IPS-18c (cell line): ENCODE data around the gene GPR132.

Source experiments
- H3K4me3 ChIP-seq: 2 replicates; pipeline ENCODE4 v1.7.0; 2013; ENCODE audit warnings: low read depth, mild to moderate bottlenecking, low read length, moderate library complexity; ENCODE audit not compliant: insufficient read depth
- H3K9me3 ChIP-seq: one replicate; pipeline ENCODE4 v1.6.1; 2013; ENCODE audit warnings: mild to moderate bottlenecking, low read length, moderate library complexity; ENCODE audit not compliant: control insufficient read depth, insufficient read depth

The GPR132 gene

GRCh38 chr14:105020815-105021655 lies 44.2 kb downstream of the GPR132 start, which contains the start of gene CDCA4:
TSS of gene CDCA4 (minus strand) at chr14:105021083. CDS start at chr14:105011929, 9,154 bp downstream.
- H3K4me3 ChIP-seq, result peak within 1 kb of the TSS; percentile 93
- no peaks in the 10 kb centered on the region for H3K9me3 ChIP-seq

GRCh38 chr14:105019861-105020814 lies 45.1 kb downstream of the GPR132 start:
- Histone ChIP-seq H3K9me3 (no peaks in the 10 kb centered on the region), H3K4me3 (peak overlapping the region; percentile 93)

GRCh38 chr14:105018414-105018813 lies 46.8 kb downstream of the GPR132 start:
- no peaks in the 10 kb centered on the region for H3K9me3 ChIP-seq
- H3K4me3 ChIP-seq, result no peak overlapping the region

GRCh38 chr14:105015905-105016304 lies 49.3 kb downstream of the GPR132 start:
- Histone ChIP-seq H3K9me3 (no peaks in the 10 kb centered on the region), H3K4me3 (no peak overlapping the region)

- Histone ChIP-seq H3K9me3 (no peaks in the 10 kb centered on the region), H3K4me3 (no peak overlapping the region)
These were observed 50.0 kb downstream of the GPR132 start for GRCh38 chr14:105015242-105015641.

DNA sequence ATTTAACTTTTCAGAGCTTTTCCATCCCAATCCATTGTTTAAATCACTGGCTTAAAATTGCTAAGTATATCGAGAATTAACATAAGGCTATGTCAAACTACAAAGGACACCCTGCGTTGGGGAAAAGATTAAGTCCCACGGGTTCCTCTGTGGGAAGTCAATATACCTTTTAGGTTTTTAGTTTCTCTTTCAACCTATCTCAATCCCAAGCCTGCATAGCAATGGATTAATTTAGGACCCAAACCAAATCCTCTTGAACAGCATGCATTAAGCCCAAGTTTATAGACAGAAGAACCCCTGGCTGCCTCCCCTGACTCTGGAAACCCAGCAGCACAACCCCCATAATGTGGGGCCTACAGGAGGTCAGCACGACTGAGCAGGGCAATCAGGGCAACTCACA lies 50.6 kb downstream of the GPR132 start:
- H3K4me3 ChIP-seq, result no peak overlapping the region
- H3K9me3 ChIP-seq, result no peaks in the 10 kb centered on the region

GRCh38 chr14:105014032-105014431 lies 51.2 kb downstream of the GPR132 start:
- Histone ChIP-seq H3K4me3 (no peak overlapping the region), H3K9me3 (no peaks in the 10 kb centered on the region)

- H3K9me3 ChIP-seq, result no peaks in the 10 kb centered on the region
- no peak overlapping the region for H3K4me3 ChIP-seq
These were observed 52.0 kb downstream of the GPR132 start for GRCh38 chr14:105013150-105013785.

GRCh38 chr14:105012171-105012985 lies 52.9 kb downstream of the GPR132 start:
- H3K9me3 ChIP-seq, result no peaks in the 10 kb centered on the region
- H3K4me3 ChIP-seq, result no peak overlapping the region

- Histone ChIP-seq H3K4me3 (no peak overlapping the region), H3K9me3 (no peaks in the 10 kb centered on the region)
These were observed 53.8 kb downstream of the GPR132 start for GRCh38 chr14:105011312-105011990.

- H3K9me3 ChIP-seq, result no peaks in the 10 kb centered on the region
- H3K4me3 ChIP-seq, result no peak overlapping the region
These were observed 54.3 kb downstream of the GPR132 start for GRCh38 chr14:105010891-105011291.

DNA sequence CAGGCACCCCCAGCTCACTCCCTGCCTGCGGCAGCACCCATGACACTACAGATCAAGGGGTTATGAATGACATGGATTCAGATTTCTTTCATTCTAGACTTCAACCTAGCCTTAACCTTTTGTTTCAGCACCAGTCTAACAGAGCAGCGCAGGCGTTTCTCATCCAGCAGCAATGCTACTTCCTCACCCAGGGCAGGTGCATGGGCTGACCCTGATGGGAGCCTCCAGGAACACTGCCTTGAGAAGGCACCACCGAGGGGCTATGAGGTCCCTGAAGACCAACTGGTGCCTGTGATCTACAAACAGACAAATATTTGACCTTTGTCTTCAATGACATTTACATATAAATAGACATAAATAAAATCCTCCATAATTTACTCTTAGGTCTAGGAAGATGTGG lies 55.1 kb downstream of the GPR132 start:
- Histone ChIP-seq H3K4me3 (no peak overlapping the region), H3K9me3 (no peaks in the 10 kb centered on the region)

DNA sequence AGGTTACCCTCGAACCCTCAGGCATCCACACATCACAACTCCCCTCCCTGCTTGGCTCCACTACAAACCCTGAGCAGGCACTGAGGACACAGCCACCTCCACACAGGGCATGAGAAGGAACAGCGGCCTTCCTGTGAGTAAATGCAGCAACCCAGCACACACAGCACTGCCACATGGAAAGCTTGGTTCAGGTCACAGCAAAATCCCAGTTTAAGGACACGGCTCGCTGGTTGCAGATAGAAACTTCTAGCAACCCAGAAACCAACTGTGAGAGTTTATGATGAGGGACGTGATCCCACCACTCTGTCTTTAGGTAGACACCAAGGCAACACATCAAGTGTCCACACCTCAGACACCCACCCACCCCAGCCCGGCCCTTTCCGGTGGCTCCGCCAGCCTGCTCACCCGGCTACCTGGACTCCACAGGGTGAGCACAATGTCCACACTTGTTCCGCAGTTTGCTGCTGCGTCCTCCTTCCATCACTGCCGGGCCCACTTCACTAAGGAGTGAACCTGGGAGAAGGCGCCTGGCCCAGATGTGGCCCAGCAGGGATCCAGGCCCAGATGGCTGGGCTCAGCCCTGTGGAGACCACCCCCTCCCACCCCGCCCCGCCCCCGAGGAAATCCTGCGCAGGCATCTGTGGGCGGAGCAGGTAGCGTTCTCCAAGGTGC lies 57.5 kb downstream of the GPR132 start:
- Histone ChIP-seq H3K9me3 (no peaks in the 10 kb centered on the region), H3K4me3 (no peak overlapping the region)

GRCh38 chr14:105006831-105007592 lies 58.2 kb downstream of the GPR132 start:
- Histone ChIP-seq H3K4me3 (no peak overlapping the region), H3K9me3 (no peaks in the 10 kb centered on the region)
